Esophagus squamous epithelium (tissue), 5 donors: Measurements from ENCODE around the gene MAPKAPK3. TPM values are rescaled to one million over a fixed set of nuclear protein-coding genes. Genes with fewer than 3 reads are reported as not detected.

ENCODE experiments used
- DNase-seq: peaks from one replicate; lab custom pipeline; 2025; lab: John Stamatoyannopoulos, UW
- H3K27ac ChIP-seq, 4 donors: fragments of 200-600 bp; sonication (generic); one replicate each; pipeline ENCODE4 v1.5.1; 2016 to 2019; ENCODE audit warnings: mild to moderate bottlenecking in 1 of 4
- H3K27me3 ChIP-seq, 4 donors: fragments of 200-600 bp; sonication (generic); 1 replicate in 3 of 4; 2 replicates in 1 of 4; pipeline versions ENCODE4 v1.5.1 to v1.6.0; 2017 to 2021; ENCODE audit warnings: antibody characterized with exemption in 1 of 4
- H3K36me3 ChIP-seq, 3 donors: fragments of 200-600 bp; sonication (generic); one replicate each; pipeline ENCODE4 v1.5.1; 2016 to 2019
- H3K4me1 ChIP-seq, 3 donors: fragments of 200-600 bp; sonication (generic); one replicate each; pipeline ENCODE4 v1.5.1; 2017 to 2019
- H3K4me3 ChIP-seq, 4 donors: fragments of 200-600 bp; sonication (generic); 1 replicate in 3 of 4; 2 replicates in 1 of 4; pipeline ENCODE4 v1.5.1; 2016 to 2019; ENCODE audit warnings: mild to moderate bottlenecking in 2 of 4, moderate library complexity in 1 of 4
- H3K9me3 ChIP-seq, 3 donors: fragments of 200-600 bp; sonication (generic); one replicate each; pipeline ENCODE4 v1.5.1; 2016 to 2019
- CTCF ChIP-seq, 6 experiments: fragments of 450-650 bp in 4 of 6; fragments of 200-600 bp in 2 of 6; sonication (generic) in 2 of 6; IDR thresholded peaks; one replicate each; pipeline ENCODE4 v1.5.1; 2016 to 2019; ENCODE audit warnings: antibody characterized with exemption in 6 of 6, mild to moderate bottlenecking in 4 of 6, moderate library complexity in 4 of 6
- POLR2A ChIP-seq, 4 donors: fragments of 450-650 bp; IDR thresholded peaks; one replicate each; pipeline ENCODE4 v1.6.1; 2017; ENCODE audit warnings: antibody characterized with exemption in 4 of 4, mild to moderate bottlenecking in 4 of 4, moderate library complexity in 3 of 4
- WGBS, 2 donors: methylation state at CpG; one replicate each; pipeline ENCODE4 v1.1.5; 2018; 5-methylcytosine and 5-hydroxymethylcytosine counted together
- intact Hi-C: fragments of 100-400 bp; cut with DNase I; formaldehyde crosslinking; loops from one replicate; pipeline ENCODE4 v1.15.0; 2022
- small RNA-seq, 4 donors: library from RNA; depleted of rRNA; stranded (forward); fragments of <200 nt; gene quantifications; one replicate each; pipeline ENCODE3, GENCODE V24; 2016
- total RNA-seq, 4 donors: library from RNA; depleted of rRNA; stranded (reverse); fragments of >200 nt; gene quantifications; one replicate each; pipeline ENCODE4 v1.1.0, GENCODE V29; 2016
- donor health status: DM: yes; HTN: yes; CAD: no.

Gene MAPKAPK3
- total RNA-seq, 4 donors from 2014 or later, result 46.5 to 65.6 (median 52.3) TPM

- Histone ChIP-seq H3K36me3 (no peaks in the 10 kb centered on the region), H3K9me3 (no peaks in the 10 kb centered on the region), H3K27me3 (no peaks in the 10 kb centered on the region), H3K27ac (no peak overlapping the region), H3K4me3 (no peak overlapping the region), H3K4me1 (peaks cover 0 to 7% (median 0%) of the 10 kb centered on the region in 3 donors)
- DNase-seq, result no peak
- intact Hi-C loops, result no loop called here
- TF ChIP-seq CTCF (IDR thresholded peaks at IDR 0.05), result no peak
- no peak for TF ChIP-seq POLR2A (IDR thresholded peaks at IDR 0.05)
- WGBS, 2 donors, result 26 to 54% methylated on average over 3 to 5 of the region's 6 CpGs
These were observed 72.6 kb downstream of the MAPKAPK3 start for GRCh38 chr3:50689558-50689957.

- DNase-seq, result no peak
- Histone ChIP-seq H3K36me3 (no peaks in the 10 kb centered on the region), H3K9me3 (no peaks in the 10 kb centered on the region), H3K4me1 (no peaks in the 10 kb centered on the region), H3K4me3 (no peak overlapping the region), H3K27me3 (no peaks in the 10 kb centered on the region), H3K27ac (no peak overlapping the region)
- intact Hi-C loops, result no loop called here
- 76 to 84% methylated on average over 2 of the region's 2 CpGs for WGBS, 2 donors
- TF ChIP-seq POLR2A (IDR thresholded peaks at IDR 0.05), result no peak
- TF ChIP-seq CTCF (IDR thresholded peaks at IDR 0.05), result no peak
These were observed 78.1 kb downstream of the MAPKAPK3 start for GRCh38 chr3:50695031-50695430.

GRCh38 chr3:50696276-50696675 lies 79.3 kb downstream of the MAPKAPK3 start:
- Histone ChIP-seq H3K4me1 (no peaks in the 10 kb centered on the region), H3K4me3 (no peak overlapping the region), H3K27me3 (no peaks in the 10 kb centered on the region), H3K9me3 (no peaks in the 10 kb centered on the region), H3K36me3 (no peaks in the 10 kb centered on the region), H3K27ac (no peak overlapping the region)
- DNase-seq, result no peak
- intact Hi-C loops, result no loop called here
- no peak for TF ChIP-seq POLR2A (IDR thresholded peaks at IDR 0.05)
- TF ChIP-seq CTCF (IDR thresholded peaks at IDR 0.05), result no peak
- whole genome bisulfite sequencing, 2 donors, result 80 to 93% methylated on average over 3 of the region's 3 CpGs

- intact Hi-C loops, result no loop called here
These were observed 81.3 kb downstream of the MAPKAPK3 start for GRCh38 chr3:50698269-50698668.

More at GRCh38 chr3:50698269-50698668, 81.3 kb downstream of the MAPKAPK3 start:
- Histone ChIP-seq H3K36me3 (no peaks in the 10 kb centered on the region), H3K27ac (no peak overlapping the region), H3K4me3 (no peak overlapping the region), H3K4me1 (no peaks in the 10 kb centered on the region), H3K27me3 (no peaks in the 10 kb centered on the region), H3K9me3 (no peaks in the 10 kb centered on the region)
- TF ChIP-seq POLR2A (IDR thresholded peaks at IDR 0.05) (no peak), CTCF (IDR thresholded peaks at IDR 0.05) (no peak)
- 91 to 97% methylated on average over 2 of the region's 2 CpGs for WGBS, 2 donors
- DNase-seq, result no peak

Small RNAs within 50 kb of the gene (small RNA-seq; reads per million reads assigned to genes)
- gene MIR4787, result 0.14 to 0.45 (median 0.24) reads per million in 4 donors
- 0 reads per million in 4 donors for gene PPIAP69

Other genes with a start within 250 kb of the MAPKAPK3 start
- under 1 TPM in 3 of 4 donors, not detected in 1; 0.18 to 0.57 (median 0.35) TPM for gene CACNA2D2, start 113.5 kb upstream of the MAPKAPK3 start, total RNA-seq
- gene C3orf18, start 49.4 kb upstream of the MAPKAPK3 start, total RNA-seq, result 1 to 10 TPM in 2 of 4 donors, under 1 TPM in 2; 0.15 to 3.2 (median 1.2) TPM
- gene HEMK1, start 47.6 kb upstream of the MAPKAPK3 start, total RNA-seq, result 10 to 100 TPM in 1 of 4 donors, 1 to 10 TPM in 3; 4.4 to 11.8 (median 4.9) TPM
- 10 to 100 TPM in 1 of 4 donors, 1 to 10 TPM in 3; 3.1 to 11.1 (median 6.8) TPM for gene CISH, start 5.4 kb upstream of the MAPKAPK3 start, total RNA-seq
- 1 to 10 TPM in 3 of 4 donors, under 1 TPM in 1; 0.92 to 1.7 (median 1.4) TPM for gene DOCK3, start 57.8 kb downstream of the MAPKAPK3 start, total RNA-seq